HUES48 (cell line): ENCODE measurements around the gene PARM1.

ENCODE experiments used
- H3K27ac ChIP-seq: one replicate; pipeline ENCODE4 v1.7.0; 2013; ENCODE audit warnings: low read depth, low read length, inconsistent platforms
- H3K27me3 ChIP-seq: 2 replicates; pipeline ENCODE4 v1.6.1; 2013; ENCODE audit warnings: mild to moderate bottlenecking, low read length; ENCODE audit not compliant: control insufficient read depth, insufficient read depth
- H3K36me3 ChIP-seq: 2 replicates; pipeline ENCODE4 v1.6.1; 2013; ENCODE audit warnings: low read length; ENCODE audit not compliant: control insufficient read depth, insufficient read depth
- H3K4me1 ChIP-seq: 2 replicates; pipeline ENCODE4 v1.6.1; 2013; ENCODE audit warnings: mild to moderate bottlenecking, low read length; ENCODE audit not compliant: control insufficient read depth, insufficient read depth
- H3K4me3 ChIP-seq: 2 replicates; pipeline ENCODE4 v1.5.1; 2013; ENCODE audit warnings: mild to moderate bottlenecking, low read depth, low read length
- H3K9ac ChIP-seq: 2 replicates; pipeline ENCODE4 v1.6.1; 2013; ENCODE audit warnings: mild to moderate bottlenecking, low read depth, low read length, moderate library complexity
- H3K9me3 ChIP-seq: 2 replicates; pipeline ENCODE4 v1.6.1; 2013; ENCODE audit warnings: low read length; ENCODE audit not compliant: control insufficient read depth, insufficient read depth

The PARM1 gene

DNA sequence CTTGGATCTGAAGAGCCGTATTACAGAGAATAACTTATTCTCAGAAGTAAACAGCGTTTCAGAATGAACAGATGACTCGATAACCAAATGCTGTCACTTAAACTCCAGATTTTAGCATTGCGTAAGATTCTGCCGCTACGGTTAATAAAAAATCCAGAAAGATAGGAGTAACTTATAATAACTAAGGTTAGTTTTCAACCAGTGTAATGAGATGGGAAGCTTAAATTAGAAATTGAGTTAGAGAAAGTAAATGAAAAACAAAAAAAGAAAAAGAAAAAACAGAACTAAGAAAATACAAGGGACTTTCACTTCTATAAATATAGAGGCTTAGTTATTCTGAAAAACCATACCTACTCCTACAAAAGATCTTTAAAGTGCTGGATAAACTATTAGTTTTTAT is 13.1 kb upstream of the PARM1 start:
- Histone ChIP-seq H3K9ac (no peak overlapping the region), H3K27ac (no peak overlapping the region), H3K4me1 (no peaks in the 10 kb centered on the region), H3K4me3 (no peak overlapping the region), H3K27me3 (no peaks in the 10 kb centered on the region), H3K9me3 (no peaks in the 10 kb centered on the region), H3K36me3 (no peaks in the 10 kb centered on the region)

DNA sequence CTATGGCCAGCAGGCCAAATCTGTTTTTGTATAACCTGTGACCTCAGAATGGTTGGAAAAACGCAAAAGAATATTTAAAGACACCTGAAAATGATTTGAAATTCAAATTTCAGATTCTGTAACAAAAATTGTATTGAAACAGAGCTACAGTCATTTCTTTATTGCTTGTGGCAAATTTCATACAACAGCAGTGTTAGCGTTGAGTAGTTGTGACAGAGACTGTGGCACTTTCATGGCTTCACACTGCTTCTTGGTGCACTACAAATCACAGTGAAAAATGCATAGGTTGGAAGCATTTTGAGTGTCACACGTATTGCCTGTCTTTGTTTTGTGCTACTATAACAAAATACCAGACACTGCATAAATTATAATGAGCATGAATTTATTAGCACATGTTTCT is 12.2 kb upstream of the PARM1 start:
- Histone ChIP-seq H3K9me3 (no peaks in the 10 kb centered on the region), H3K4me1 (peaks cover 4% of the 10 kb centered on the region), H3K27me3 (no peaks in the 10 kb centered on the region), H3K9ac (no peak overlapping the region), H3K4me3 (no peak overlapping the region), H3K27ac (no peak overlapping the region), H3K36me3 (no peaks in the 10 kb centered on the region)

DNA sequence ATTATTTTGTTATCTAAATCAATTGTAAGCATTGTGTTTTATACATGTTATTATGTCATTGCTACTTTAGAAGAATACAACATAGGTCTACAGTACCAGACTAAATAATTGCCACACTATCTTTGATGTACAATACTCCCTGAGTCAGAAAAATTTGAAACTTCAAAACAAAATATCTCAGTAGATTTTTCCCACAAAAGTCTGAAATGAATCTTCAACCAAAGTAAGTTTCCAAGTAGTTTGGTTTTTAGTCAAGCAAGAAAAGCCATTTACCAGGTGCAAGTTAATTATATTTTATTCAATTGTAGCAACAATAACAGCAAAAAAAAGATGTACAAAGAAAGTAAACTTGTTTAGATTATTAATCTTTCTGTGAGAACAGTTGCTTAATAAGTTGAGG is 11.4 kb upstream of the PARM1 start:
- H3K4me1 ChIP-seq = peaks cover 11% of the 10 kb centered on the region
- no peak overlapping the region for H3K4me3 ChIP-seq
- H3K9me3 ChIP-seq = no peaks in the 10 kb centered on the region
- no peaks in the 10 kb centered on the region for H3K27me3 ChIP-seq
- no peak overlapping the region for H3K9ac ChIP-seq
- no peak overlapping the region for H3K27ac ChIP-seq
- H3K36me3 ChIP-seq = no peaks in the 10 kb centered on the region

GRCh38 chr4:74926007-74926406 is 6.9 kb upstream of the PARM1 start:
- Histone ChIP-seq H3K36me3 (no peaks in the 10 kb centered on the region), H3K27ac (no peak overlapping the region), H3K4me1 (peaks cover 20% of the 10 kb centered on the region), H3K27me3 (no peaks in the 10 kb centered on the region), H3K4me3 (no peak overlapping the region), H3K9me3 (no peaks in the 10 kb centered on the region), H3K9ac (no peak overlapping the region)

GRCh38 chr4:74930162-74930561 is 2.8 kb upstream of the PARM1 start:
- Histone ChIP-seq H3K36me3 (no peaks in the 10 kb centered on the region), H3K9me3 (no peaks in the 10 kb centered on the region), H3K27ac (no peak overlapping the region), H3K9ac (no peak overlapping the region), H3K4me1 (peaks cover 27% of the 10 kb centered on the region), H3K27me3 (peaks cover 22% of the 10 kb centered on the region), H3K4me3 (no peak overlapping the region)

- Histone ChIP-seq H3K27me3 (peaks cover 32% of the 10 kb centered on the region), H3K4me1 (peaks cover 19% of the 10 kb centered on the region), H3K4me3 (no peak overlapping the region), H3K27ac (no peak overlapping the region), H3K9ac (no peak overlapping the region), H3K36me3 (no peaks in the 10 kb centered on the region), H3K9me3 (no peaks in the 10 kb centered on the region)
Observed at GRCh38 chr4:74931376-74931775, 1.5 kb upstream of the PARM1 start.

DNA sequence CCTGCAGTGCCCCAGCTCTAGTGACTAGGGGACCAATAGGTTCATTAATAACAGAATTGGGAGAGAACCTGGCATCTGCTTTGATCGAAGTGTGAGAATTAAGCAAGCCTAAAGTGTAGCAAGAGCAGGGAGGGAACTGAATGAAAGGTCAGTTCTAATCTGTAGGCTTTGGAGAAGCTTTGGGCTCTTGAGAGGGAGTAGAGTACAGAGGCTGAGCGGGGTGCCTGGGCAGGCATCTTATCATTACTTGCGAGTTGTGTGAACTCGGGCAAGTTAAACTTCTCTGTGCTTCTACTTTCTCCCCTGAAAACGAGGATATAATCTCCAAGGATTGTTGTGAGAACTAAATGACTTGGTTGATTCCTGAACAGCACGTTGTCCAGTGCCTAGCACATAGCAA is 906 bp upstream of the PARM1 start:
- H3K4me1 ChIP-seq = peaks cover 17% of the 10 kb centered on the region
- no peak overlapping the region for H3K4me3 ChIP-seq
- no peaks in the 10 kb centered on the region for H3K9me3 ChIP-seq
- H3K9ac ChIP-seq = no peak overlapping the region
- H3K27me3 ChIP-seq = peaks cover 32% of the 10 kb centered on the region
- H3K27ac ChIP-seq = no peak overlapping the region
- no peaks in the 10 kb centered on the region for H3K36me3 ChIP-seq

GRCh38 chr4:74933562-74934015 is 673 bp downstream of the PARM1 start:
- peak overlapping the region; percentile 75 for H3K4me3 ChIP-seq

DNA sequence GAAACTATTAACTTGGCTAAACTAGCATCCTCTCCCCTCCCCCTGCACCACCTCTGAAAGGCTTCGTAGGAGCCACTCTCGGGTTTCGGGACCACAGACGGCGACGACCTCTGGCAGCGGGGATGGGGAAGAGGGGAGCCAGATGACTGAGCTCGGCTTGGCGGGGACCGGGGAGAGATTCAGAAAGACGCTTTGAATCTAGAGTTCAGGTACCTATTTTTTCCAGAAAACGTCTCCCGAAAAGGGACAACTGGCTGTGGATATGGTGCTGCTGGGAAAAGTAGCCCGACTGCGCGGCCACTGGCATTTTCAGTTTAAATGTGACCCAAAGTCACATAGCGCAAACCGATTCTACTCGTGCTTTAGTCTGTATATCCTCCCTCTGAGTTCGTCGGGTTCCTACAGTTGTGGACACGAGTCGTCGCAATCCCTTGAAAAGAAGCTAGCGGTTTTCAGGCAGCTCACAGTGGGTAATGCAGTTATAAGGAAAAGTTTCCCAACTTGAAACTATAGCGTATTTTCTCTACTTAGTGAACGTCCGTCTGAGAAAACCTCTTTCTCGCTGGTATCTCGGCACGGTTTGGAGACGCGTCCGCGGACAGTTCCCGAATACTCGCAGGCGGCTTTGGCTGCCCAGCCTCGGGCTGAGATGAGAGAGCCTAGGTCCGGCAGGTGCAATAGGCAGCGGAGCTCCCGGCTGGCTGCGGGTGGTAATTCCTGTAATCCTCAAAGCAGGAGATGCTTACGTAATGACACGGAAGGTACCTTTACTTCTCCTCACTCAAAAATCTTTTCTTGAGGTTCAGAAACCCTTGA is 1.3 kb downstream of the PARM1 start:
- H3K36me3 ChIP-seq = no peaks in the 10 kb centered on the region
- no peaks in the 10 kb centered on the region for H3K9me3 ChIP-seq
- H3K27me3 ChIP-seq = peaks cover 32% of the 10 kb centered on the region
- H3K9ac ChIP-seq = no peak overlapping the region
- H3K4me3 ChIP-seq = peak overlapping the region; percentile 75
- no peak overlapping the region for H3K27ac ChIP-seq
- peaks cover 14% of the 10 kb centered on the region for H3K4me1 ChIP-seq

More at GRCh38 chr4:74933562-74934015, 673 bp downstream of the PARM1 start:
- no peaks in the 10 kb centered on the region for H3K36me3 ChIP-seq
- no peaks in the 10 kb centered on the region for H3K9me3 ChIP-seq
- peaks cover 32% of the 10 kb centered on the region for H3K27me3 ChIP-seq
- H3K27ac ChIP-seq = no peak overlapping the region
- H3K4me1 ChIP-seq = peaks cover 17% of the 10 kb centered on the region
- peak overlapping the region; percentile 53; the same call in 1 of the 2 replicates for H3K9ac ChIP-seq

DNA sequence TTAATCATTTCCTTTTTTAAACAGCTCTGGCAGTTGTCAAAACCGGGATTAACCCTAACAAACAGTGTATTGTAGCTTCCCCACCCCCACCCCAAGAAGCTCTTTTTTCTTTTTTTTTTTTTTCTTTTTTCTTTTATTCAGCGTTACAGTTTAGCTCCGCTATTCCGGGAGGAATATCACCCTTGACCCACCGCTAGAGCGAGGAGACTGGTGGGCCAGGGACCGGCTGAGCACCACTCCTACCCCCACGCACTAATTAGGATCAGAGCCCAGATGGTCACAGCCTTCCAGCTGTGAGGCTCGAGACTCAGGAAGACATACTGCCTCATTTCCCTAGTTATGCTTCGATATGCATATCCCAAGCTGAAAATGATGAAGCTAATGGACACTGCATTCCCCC is 2.0 kb downstream of the PARM1 start:
- no peaks in the 10 kb centered on the region for H3K9me3 ChIP-seq
- peaks cover 8% of the 10 kb centered on the region for H3K4me1 ChIP-seq
- peaks cover 32% of the 10 kb centered on the region for H3K27me3 ChIP-seq
- H3K36me3 ChIP-seq = no peaks in the 10 kb centered on the region
- no peak overlapping the region for H3K27ac ChIP-seq
- H3K9ac ChIP-seq = no peak overlapping the region
- peak overlapping the region; percentile 75 for H3K4me3 ChIP-seq

DNA sequence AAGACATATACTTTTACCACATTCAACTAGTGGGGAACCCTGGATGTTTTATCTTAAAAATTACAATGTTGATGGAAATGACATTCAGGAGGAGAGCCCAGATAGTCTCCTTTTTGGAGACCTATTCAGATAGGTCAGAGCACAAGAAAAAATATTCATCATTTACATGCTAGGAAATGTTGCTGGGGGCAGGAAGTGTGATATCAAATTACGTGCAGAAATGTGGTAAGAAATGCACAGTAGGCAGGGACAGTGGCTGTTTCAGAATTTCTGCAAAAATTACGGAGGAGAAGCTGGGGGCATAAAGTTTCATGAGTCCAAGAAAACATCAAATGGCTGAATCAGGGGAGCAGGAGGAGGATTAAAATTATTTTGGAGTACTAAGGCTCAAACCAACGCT is 8.2 kb downstream of the PARM1 start:
- Histone ChIP-seq H3K4me3 (no peak overlapping the region), H3K27ac (no peak overlapping the region), H3K9ac (no peak overlapping the region), H3K27me3 (no peaks in the 10 kb centered on the region; the same call in 1 of the 2 replicates), H3K9me3 (no peaks in the 10 kb centered on the region), H3K36me3 (no peaks in the 10 kb centered on the region), H3K4me1 (peaks cover 12% of the 10 kb centered on the region)
